IMR-90 (cell line): Measurements from ENCODE around the gene CASKIN1. TPM values are rescaled to one million over a fixed set of nuclear protein-coding genes. Genes with fewer than 3 reads are reported as not detected.

Experiments used
- ATAC-seq: fragments of 200-7000 bp; cut with Tn5 transposase; 2 replicates; pipeline ENCODE4 v1.9.1; 2020; ENCODE audit warnings: low read depth, mild to moderate bottlenecking, moderate library complexity
- BruUV-seq: library from RNA; stranded (reverse); fragments of 400-500 nt; replicated peaks from 2 replicates; lab custom pipeline; 2021; lab: Mats Ljungman, UMichigan
- CTCF ChIA-PET: fragments of 300-600 bp; formaldehyde crosslinking; extraction: SDS; loops from one replicate; lab custom pipeline; 2021; ENCODE audit warnings: antibody characterized with exemption; lab: Yijun Ruan, JAX
- POLR2A ChIA-PET: fragments of 300-600 bp; sonication (Branson Sonifier 250); formaldehyde crosslinking; loops from one replicate; lab custom pipeline; 2022; ENCODE audit warnings: antibody characterized with exemption; ENCODE audit not compliant: unreplicated experiment; lab: Charles Lee
- DNase-seq: peaks from one replicate; pipeline ENCODE4 v3.0.0; 2013
- H2AFZ ChIP-seq: replicated peaks from 2 replicates; pipeline ENCODE3; 2013; ENCODE audit warnings: low read length, mild to moderate bottlenecking; ENCODE audit not compliant: poor library complexity
- H2AK5ac ChIP-seq: 2 replicates; pipeline ENCODE4 v1.6.1; 2013; ENCODE audit warnings: low read depth, low read length, inconsistent platforms
- H2AK9ac ChIP-seq: replicated peaks from 2 replicates; pipeline ENCODE3; 2013; ENCODE audit warnings: mild to moderate bottlenecking, low read depth, low read length, moderate library complexity; ENCODE audit not compliant: poor library complexity
- H2BK120ac ChIP-seq: 2 replicates; pipeline ENCODE4 v1.6.1; 2013; ENCODE audit warnings: low read depth, low read length, inconsistent platforms
- H2BK15ac ChIP-seq: 3 replicates; pipeline ENCODE4 v1.6.1; 2013; ENCODE audit warnings: low read depth, low read length, inconsistent platforms
- H2BK20ac ChIP-seq: 2 replicates; pipeline ENCODE4 v1.6.1; 2013; ENCODE audit warnings: low read depth, mild to moderate bottlenecking, inconsistent platforms, low read length, moderate library complexity
- H2BK5ac ChIP-seq: 2 replicates; pipeline ENCODE4 v1.6.1; 2013; ENCODE audit warnings: mild to moderate bottlenecking, low read depth, low read length, inconsistent platforms; ENCODE audit not compliant: poor library complexity, severe bottlenecking
- H3K14ac ChIP-seq: replicated peaks from 2 replicates; pipeline ENCODE4 v1.6.1; 2013; ENCODE audit warnings: low read depth, low read length, inconsistent platforms
- H3K18ac ChIP-seq: 2 replicates; pipeline ENCODE4 v1.6.1; 2013; ENCODE audit warnings: low read depth, low read length, control low read depth
- H3K23ac ChIP-seq: 2 replicates; pipeline ENCODE4 v1.6.1; 2013; ENCODE audit warnings: low read depth, low read length, inconsistent platforms
- H3K27ac ChIP-seq: 2 replicates; pipeline ENCODE4 v1.5.1; 2013; ENCODE audit warnings: mild to moderate bottlenecking, control low read depth, low read length; ENCODE audit not compliant: insufficient read depth
- H3K27me3 ChIP-seq: 2 replicates; pipeline ENCODE4 v1.6.1; 2013; ENCODE audit warnings: low read length; ENCODE audit not compliant: control insufficient read depth, insufficient read depth
- H3K36me3 ChIP-seq: 2 replicates; pipeline ENCODE4 v1.6.1; 2013; ENCODE audit warnings: low read length, mixed read lengths; ENCODE audit not compliant: control insufficient read depth, insufficient read depth
- H3K4ac ChIP-seq: 2 replicates; pipeline ENCODE4 v1.6.1; 2013; ENCODE audit warnings: low read depth, low read length, inconsistent platforms
- H3K4me1 ChIP-seq: 2 replicates; pipeline ENCODE4 v1.6.1; 2013; ENCODE audit warnings: low read length, mixed read lengths; ENCODE audit not compliant: control insufficient read depth, insufficient read depth
- H3K4me2 ChIP-seq: 2 replicates; pipeline ENCODE4 v1.6.1; 2013; ENCODE audit warnings: low read depth, mild to moderate bottlenecking, control low read depth, low read length, moderate library complexity
- H3K4me3 ChIP-seq: 2 replicates; pipeline ENCODE4 v1.5.1; 2013; ENCODE audit warnings: low read depth, mild to moderate bottlenecking, control low read depth, low read length, moderate library complexity; ENCODE audit not compliant: insufficient read depth
- H3K56ac ChIP-seq: 2 replicates; pipeline ENCODE4 v1.6.1; 2013; ENCODE audit warnings: low read length, inconsistent platforms; ENCODE audit not compliant: insufficient read depth; ENCODE audit errors: extremely low read depth
- H3K79me1 ChIP-seq, 2 experiments: 2 replicates each; pipeline ENCODE4 v1.6.1; 2013; ENCODE audit warnings: low read length in 2 of 2, inconsistent platforms in 1 of 2, low read depth in 1 of 2
- H3K9ac ChIP-seq: 2 replicates; pipeline ENCODE4 v1.6.1; 2013; ENCODE audit warnings: low read depth, low read length, control low read depth
- H3K9me1 ChIP-seq: 2 replicates; pipeline ENCODE4 v1.6.1; 2013; ENCODE audit warnings: low read length, inconsistent platforms; ENCODE audit not compliant: insufficient read depth
- H3K9me3 ChIP-seq: 2 replicates; pipeline ENCODE4 v1.6.1; 2013; ENCODE audit warnings: low read length; ENCODE audit not compliant: control insufficient read depth, insufficient read depth
- H4K20me1 ChIP-seq: 2 replicates; pipeline ENCODE4 v1.6.1; 2013; ENCODE audit warnings: low read length, inconsistent platforms; ENCODE audit not compliant: insufficient read depth
- H4K5ac ChIP-seq: 2 replicates; pipeline ENCODE4 v1.6.1; 2013; ENCODE audit warnings: mild to moderate bottlenecking, low read depth, low read length, control low read depth
- H4K8ac ChIP-seq, 2 experiments: 2 replicates each; pipeline ENCODE4 v1.6.1; 2013; ENCODE audit warnings: low read depth in 2 of 2, low read length in 2 of 2, control low read depth in 1 of 2, inconsistent platforms in 1 of 2
- H4K91ac ChIP-seq: 2 replicates; pipeline ENCODE4 v1.6.1; 2013; ENCODE audit warnings: low read depth, low read length, inconsistent platforms; ENCODE audit not compliant: insufficient read depth
- CEBPB ChIP-seq: IDR thresholded peaks from 2 replicates; pipeline ENCODE4 v1.6.1; 2012; ENCODE audit warnings: low read depth, low read length, improper control_type of control experiment
- RFX5 ChIP-seq: IDR thresholded peaks from 2 replicates; pipeline ENCODE4 v1.8.0; 2012; ENCODE audit warnings: low read depth, mild to moderate bottlenecking, low read length, moderate library complexity
- WGBS, 2 experiments: methylation state at CpG; one replicate each; pipeline versions ENCODE4 v1.1.5 to v1.1.7; 2013; ENCODE audit warnings: missing lambda C conversion rate in 2 of 2; ENCODE audit not compliant: insufficient read length in 1 of 2; ENCODE audit errors: extremely low coverage in 2 of 2; 5-methylcytosine and 5-hydroxymethylcytosine counted together
- dilution Hi-C: fragments of 300-500 bp; cut with HindIII; formaldehyde crosslinking; loops from one replicate; pipeline ENCODE4 v1.14.3; 2018; ENCODE audit warnings: low sequenced_read_pairs; ENCODE audit not compliant: unreplicated experiment
- in situ Hi-C: fragments of 300-500 bp; cut with MboI; formaldehyde crosslinking; loops from 3 replicates; pipeline ENCODE4 v1.14.3; 2019; ENCODE audit warnings: low sequenced_read_pairs, inconsistent platforms, mixed read lengths
- intact Hi-C: fragments of 100-400 bp; cut with micrococcal nuclease; formaldehyde crosslinking; loops from 2 replicates; pipeline ENCODE4 v1.10.0; 2022
- polyA plus RNA-seq, 3 experiments: library from polyadenylated mRNA; depleted of rRNA; stranded (reverse); fragments of >200 nt; gene quantifications; 2 replicates each; pipeline ENCODE4 v1.2.3, GENCODE V29; 2012; ENCODE audit warnings: low replicate concordance in 1 of 3
- total RNA-seq: library from RNA; depleted of rRNA; stranded (reverse); fragments of >200 nt; gene quantifications from 2 replicates; pipeline ENCODE4 v1.2.3, GENCODE V29; 2012

CASKIN1 gene
- total and polyA plus RNA-seq, 2 of the 4 experiments (the other 2 are of a cell fraction): 0.05 TPM; not detected in 1

GRCh38 chr16:2174396-2175131 is 21.8 kb downstream of the CASKIN1 start:
- Histone ChIP-seq H3K27ac (no peak overlapping the region), H2BK5ac (no peak overlapping the region), H3K18ac (no peak overlapping the region), H2AFZ (no peak overlapping the region), H3K4me3 (no peak overlapping the region), H3K9me3 (no peaks in the 10 kb centered on the region), H2BK20ac (no peak overlapping the region), H3K4me1 (no peaks in the 10 kb centered on the region), H2AK9ac (no peak overlapping the region), H3K27me3 (no peaks in the 10 kb centered on the region), H3K23ac (no peak overlapping the region), H4K8ac (no peak overlapping the region), H3K14ac (no peak overlapping the region), H4K5ac (no peak overlapping the region), H3K36me3 (peaks cover 56% of the 10 kb centered on the region), H2AK5ac (no peak overlapping the region), H4K91ac (no peak overlapping the region), H4K20me1 (no peaks in the 10 kb centered on the region; the same call in 1 of the 2 replicates), H2BK120ac (no peak overlapping the region), H2BK15ac (no peak overlapping the region), H3K4me2 (no peak overlapping the region), H3K9me1 (no peaks in the 10 kb centered on the region), H3K4ac (no peak overlapping the region), H3K56ac (no peak overlapping the region), H3K9ac (no peak overlapping the region), H3K79me1 (no peaks in the 10 kb centered on the region)
- dilution Hi-C loops: no loop called here
- BruUV-seq: no TSS peak
- TF ChIP-seq CEBPB (peak; percentile 35; the same call in 1 of the 2 replicates), RFX5 (no peak)
- intact Hi-C loops: no loop called here
- CTCF ChIA-PET: no interaction called here
- 92% methylated on average over 13 of the region's 21 CpGs; no CpG with 5 or more reads in 1 of the 2 experiments for WGBS, 2 experiments
- DNase-seq: no peak
- POLR2A ChIA-PET: no interaction called here
- no peak for ATAC-seq
- in situ Hi-C loops: no loop called here
